GM19351 (cell line): ENCODE data around the gene SLC4A1AP.

Experiments
- ATAC-seq: cut with Tn5 transposase; IDR thresholded peaks from one replicate; pipeline ENCODE4 v1.9.1; 2021; ENCODE audit warnings: mild to moderate bottlenecking, moderate library complexity; ENCODE audit not compliant: unreplicated experiment

SLC4A1AP gene

GRCh38 chr2:27736890-27737204, 73.2 kb downstream of the SLC4A1AP start:
- ATAC-seq = no peak

GRCh38 chr2:27737676-27738348, 74.1 kb downstream of the SLC4A1AP start:
- no peak for ATAC-seq

DNA sequence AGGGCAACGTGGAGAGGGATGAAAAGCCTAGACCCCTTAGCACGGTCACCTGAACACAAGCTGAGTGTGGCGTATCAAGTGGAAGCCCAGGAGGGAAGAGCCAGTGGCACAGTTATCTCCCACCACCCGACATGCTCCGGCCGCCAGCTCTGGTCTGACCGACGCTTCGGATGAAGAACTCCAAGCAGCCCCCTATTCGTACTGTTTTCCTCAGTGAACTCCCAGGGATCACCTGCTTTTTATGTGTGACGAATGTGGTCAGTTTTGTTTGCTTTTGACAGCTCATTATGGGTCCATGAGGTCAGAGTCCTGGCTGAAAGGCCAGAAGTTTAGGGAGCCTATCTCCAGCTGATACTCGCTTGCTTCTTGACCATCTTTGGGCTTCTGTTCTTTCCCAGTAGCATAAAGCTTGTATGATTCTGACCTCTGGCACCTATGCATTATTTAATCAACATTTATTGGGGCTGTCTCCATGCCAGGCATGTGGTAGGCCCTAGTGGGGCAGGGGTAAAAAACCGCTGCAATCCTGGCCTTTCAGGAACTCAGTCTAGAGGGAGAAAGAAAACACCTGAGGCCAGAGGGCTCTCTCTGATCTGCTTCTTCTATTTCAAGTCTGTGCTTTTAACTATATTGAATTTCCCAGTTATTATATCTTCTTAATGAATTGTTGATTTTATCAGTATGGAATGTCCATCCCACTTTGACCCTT, 74.8 kb downstream of the SLC4A1AP start:
- ATAC-seq = no peak

GRCh38 chr2:27739058-27739373, 75.3 kb downstream of the SLC4A1AP start:
- ATAC-seq = no peak

GRCh38 chr2:27741673-27742072, 78.0 kb downstream of the SLC4A1AP start:
- ATAC-seq = no peak

GRCh38 chr2:27742571-27742970, 78.9 kb downstream of the SLC4A1AP start:
- ATAC-seq = no peak
